ENCODE results near the gene PKNOX1.
A peak's percentile ranks its signal among the peaks of the same experiment; 100 is the strongest.

The PKNOX1 gene

DNA sequence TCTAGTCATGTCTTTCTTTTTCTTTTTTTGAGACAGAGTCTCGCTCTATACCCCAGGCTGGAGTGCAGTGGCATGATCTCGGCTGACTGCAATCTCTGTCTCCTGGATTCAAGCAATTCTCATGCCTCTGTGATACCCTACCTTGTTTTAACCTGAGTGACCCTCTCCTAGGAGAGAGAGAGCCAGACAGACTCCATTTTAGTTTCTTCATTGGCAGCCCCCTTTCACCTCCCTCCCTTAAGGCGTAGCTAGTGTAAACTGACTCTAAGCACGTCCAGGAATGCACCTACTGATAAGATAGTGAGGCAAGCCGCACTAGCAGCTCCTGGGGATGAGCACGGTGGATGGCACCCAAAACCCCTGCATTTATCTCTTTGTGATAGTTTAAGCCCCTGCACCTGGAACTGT, 5.2 kb upstream of the PKNOX1 start:
- Mint-ChIP-seq H3K27me3 (ENCODE audit: low read depth) (no peaks in the 10 kb centered on the region), H3K36me3 (ENCODE audit: low read depth) (no peaks in the 10 kb centered on the region), H3K4me1 (no peaks in the 10 kb centered on the region), H3K4me3 (no peak overlapping the region), H3K27ac (no peak overlapping the region), H3K9me3 (no peaks in the 10 kb centered on the region)
- TF ChIP-seq, protein P1, sequence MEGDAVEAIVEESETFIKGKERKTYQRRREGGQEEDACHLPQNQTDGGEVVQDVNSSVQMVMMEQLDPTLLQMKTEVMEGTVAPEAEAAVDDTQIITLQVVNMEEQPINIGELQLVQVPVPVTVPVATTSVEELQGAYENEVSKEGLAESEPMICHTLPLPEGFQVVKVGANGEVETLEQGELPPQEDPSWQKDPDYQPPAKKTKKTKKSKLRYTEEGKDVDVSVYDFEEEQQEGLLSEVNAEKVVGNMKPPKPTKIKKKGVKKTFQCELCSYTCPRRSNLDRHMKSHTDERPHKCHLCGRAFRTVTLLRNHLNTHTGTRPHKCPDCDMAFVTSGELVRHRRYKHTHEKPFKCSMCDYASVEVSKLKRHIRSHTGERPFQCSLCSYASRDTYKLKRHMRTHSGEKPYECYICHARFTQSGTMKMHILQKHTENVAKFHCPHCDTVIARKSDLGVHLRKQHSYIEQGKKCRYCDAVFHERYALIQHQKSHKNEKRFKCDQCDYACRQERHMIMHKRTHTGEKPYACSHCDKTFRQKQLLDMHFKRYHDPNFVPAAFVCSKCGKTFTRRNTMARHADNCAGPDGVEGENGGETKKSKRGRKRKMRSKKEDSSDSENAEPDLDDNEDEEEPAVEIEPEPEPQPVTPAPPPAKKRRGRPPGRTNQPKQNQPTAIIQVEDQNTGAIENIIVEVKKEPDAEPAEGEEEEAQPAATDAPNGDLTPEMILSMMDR (IDR thresholded peaks at IDR 0.05; ENCODE audit: unreplicated experiment in 3 of 3): no peak

DNA sequence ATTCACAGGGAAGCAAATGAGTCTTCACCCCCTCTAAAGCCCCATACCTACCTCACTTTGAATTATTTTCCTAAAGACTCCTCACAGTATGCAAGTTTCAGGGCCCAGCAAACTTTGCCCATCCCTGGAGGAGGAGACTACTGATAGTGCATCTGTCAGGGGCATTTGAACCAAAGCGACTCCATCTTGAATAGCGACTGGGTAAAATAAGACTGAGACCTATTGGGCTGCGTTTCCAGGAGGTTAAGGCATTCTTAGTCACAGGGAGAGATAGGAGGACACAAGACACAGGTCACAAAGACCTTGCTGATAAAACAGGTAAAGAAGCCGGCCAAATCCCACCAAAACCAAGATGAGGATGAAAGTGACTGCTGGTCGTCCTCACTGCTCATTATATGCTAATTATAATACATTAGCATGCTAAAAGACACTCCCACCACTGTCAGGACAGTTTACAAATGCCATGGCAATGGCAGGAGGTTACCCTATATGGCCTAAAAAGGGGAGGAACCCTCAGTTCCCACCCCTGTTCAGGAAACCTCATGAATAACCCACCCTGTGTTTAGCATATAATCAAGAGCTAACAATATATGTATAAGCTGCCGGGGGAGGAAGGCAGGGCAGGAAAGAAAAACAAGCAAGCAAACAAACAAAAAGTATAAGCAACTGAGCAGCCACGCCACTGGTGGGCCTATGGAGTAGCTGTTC, 3.3 kb upstream of the PKNOX1 start:
- peak overlapping the region in 2 of 3 experiments; percentile 56 to 57 for H3K27ac Mint-ChIP-seq
- peaks cover 3% of the 10 kb centered on the region for H3K36me3 Mint-ChIP-seq (ENCODE audit: low read depth)
- H3K4me3 Mint-ChIP-seq: peak overlapping the region in 1 of 3 experiments; percentile 40
- H3K4me1 Mint-ChIP-seq: no peaks in the 10 kb centered on the region
- TF ChIP-seq, protein P1 (IDR thresholded peaks at IDR 0.05; ENCODE audit: unreplicated experiment in 3 of 3): no peak
- H3K9me3 Mint-ChIP-seq: no peaks in the 10 kb centered on the region
- no peaks in the 10 kb centered on the region for H3K27me3 Mint-ChIP-seq (ENCODE audit: low read depth)

DNA sequence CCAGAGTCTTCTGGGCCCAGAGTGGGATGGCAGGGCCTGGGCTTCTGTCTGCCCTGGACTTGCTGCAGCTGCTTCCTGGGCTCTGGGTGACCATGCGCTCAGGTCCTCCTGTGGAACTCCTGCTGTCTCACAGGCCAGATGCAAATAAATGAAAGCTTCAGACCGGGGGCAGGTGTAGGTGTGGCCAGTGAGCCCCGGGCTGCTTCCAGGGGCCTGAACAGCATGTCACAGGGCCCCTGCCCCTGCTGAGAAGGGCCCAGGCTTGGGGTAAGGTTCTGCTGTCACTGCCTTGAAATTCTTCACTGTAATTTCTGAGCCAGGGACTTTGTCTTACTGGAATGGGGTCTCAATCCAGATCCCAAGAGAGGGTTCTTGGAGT, 2.5 kb upstream of the PKNOX1 start:
- peak overlapping the region in 2 of 3 experiments; percentile 29 to 56 for H3K27ac Mint-ChIP-seq
- TF ChIP-seq, protein P1 (IDR thresholded peaks at IDR 0.05; ENCODE audit: unreplicated experiment in 3 of 3): no peak
- H3K27me3 Mint-ChIP-seq (ENCODE audit: low read depth): no peaks in the 10 kb centered on the region
- peak overlapping the region; percentile 21 to 34 (median 27) for H3K4me3 Mint-ChIP-seq
- peaks cover 7% of the 10 kb centered on the region for H3K4me1 Mint-ChIP-seq
- peaks cover 10% of the 10 kb centered on the region for H3K36me3 Mint-ChIP-seq (ENCODE audit: low read depth)
- peaks cover 5% of the 10 kb centered on the region for H3K9me3 Mint-ChIP-seq

DNA sequence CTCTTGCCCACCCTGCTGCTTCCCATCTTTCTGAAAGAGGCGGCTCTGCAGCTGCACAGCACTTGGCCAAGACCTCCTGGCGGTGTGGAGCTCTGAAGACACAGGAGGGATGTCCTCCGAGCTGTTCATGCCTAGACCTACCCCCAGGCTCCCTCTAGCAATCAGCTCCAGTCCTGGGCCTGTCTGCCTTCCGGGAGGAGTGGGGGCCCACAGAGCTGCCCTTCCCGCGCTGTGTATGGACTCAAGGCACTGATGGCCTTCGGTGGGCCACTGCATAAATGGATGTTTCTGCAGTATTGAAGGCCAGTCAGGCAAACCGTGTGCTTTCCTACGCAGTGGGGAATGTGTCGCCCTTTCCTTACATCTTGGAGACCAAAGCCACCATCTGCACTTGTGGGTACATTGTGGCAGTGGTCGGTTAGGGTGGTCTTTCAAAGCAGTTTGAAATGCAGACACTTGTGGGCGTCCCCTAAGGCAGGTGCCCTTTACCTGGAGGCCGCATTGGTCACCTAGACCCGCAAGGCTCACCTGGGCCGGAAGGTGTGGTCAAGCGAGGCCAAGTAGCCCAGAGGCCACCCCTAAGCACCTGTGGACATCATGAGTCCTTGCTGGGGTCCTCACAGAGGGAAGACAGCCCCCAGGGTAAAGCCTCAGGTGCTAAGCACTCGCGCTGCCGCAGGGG, 912 bp upstream of the PKNOX1 start:
- TF ChIP-seq, protein P1 (IDR thresholded peaks at IDR 0.05; ENCODE audit: unreplicated experiment in 3 of 3): no peak
- Mint-ChIP-seq H3K27me3 (ENCODE audit: low read depth) (no peaks in the 10 kb centered on the region), H3K36me3 (ENCODE audit: low read depth) (peaks cover 23% of the 10 kb centered on the region)

DNA sequence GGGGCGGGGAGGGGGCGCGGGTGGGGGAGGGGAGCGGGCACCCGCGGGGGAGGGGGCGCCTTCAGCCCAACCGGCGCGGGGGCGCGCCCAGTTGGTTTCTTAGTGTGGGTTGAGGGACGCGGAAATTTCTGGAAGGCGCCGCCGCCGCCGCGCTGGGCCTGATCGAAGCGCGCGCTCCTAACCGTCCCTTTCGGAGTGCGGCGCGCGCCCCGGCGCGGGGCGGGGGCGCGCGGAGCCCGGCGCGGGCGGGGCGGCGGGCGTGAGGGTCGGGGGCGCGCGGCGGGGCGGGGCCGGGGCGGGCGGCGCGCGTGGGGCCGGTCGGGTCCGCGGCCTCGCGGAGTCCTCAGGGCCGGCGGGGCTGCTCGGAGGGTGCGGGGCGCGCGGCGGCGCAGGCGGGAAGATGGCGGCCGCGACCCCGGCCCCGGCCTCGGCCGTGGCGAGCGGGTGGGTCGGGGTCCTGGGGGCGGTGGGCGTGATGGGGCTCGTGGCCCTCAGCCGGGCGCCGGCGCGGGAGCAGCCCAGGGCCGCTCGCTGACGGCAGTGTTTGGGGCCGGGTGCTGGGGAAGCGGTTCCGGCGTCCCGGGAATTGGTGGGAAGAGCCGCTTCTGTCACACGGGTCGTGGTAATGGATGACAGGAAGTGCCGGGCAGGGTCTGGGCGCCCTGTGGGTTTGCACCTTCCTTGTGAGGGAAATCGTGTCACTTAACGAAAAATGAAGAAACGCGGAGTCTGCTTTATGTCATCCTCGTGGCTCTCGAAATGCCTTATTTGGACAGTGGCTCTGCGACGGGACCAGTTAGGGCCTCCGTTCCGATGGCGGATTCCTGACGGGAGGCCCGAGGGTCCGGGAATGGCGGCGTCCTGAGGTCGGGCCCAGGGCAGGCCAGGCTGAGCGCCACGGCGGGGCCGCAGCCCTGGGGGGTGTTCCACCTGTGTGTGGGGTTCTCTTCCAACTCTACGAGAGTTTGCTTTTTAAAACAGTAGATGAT, 764 bp downstream of the PKNOX1 start:
- H3K36me3 Mint-ChIP-seq (ENCODE audit: low read depth): peaks cover 35% of the 10 kb centered on the region
- peak overlapping the region; percentile 77 to 98 (median 97) for H3K27ac Mint-ChIP-seq
- TF ChIP-seq, protein P1 (IDR thresholded peaks at IDR 0.05; ENCODE audit: unreplicated experiment in 3 of 3): no peak
- peak overlapping the region; percentile 87 to 92 (median 92) for H3K4me3 Mint-ChIP-seq
- H3K9me3 Mint-ChIP-seq: peaks cover 18% of the 10 kb centered on the region
- peaks cover 7% of the 10 kb centered on the region for H3K4me1 Mint-ChIP-seq
- no peaks in the 10 kb centered on the region for H3K27me3 Mint-ChIP-seq (ENCODE audit: low read depth)

More for the DNA sequence above, 912 bp upstream of the PKNOX1 start:
- Mint-ChIP-seq H3K4me1 (peaks cover 7% of the 10 kb centered on the region), H3K4me3 (peak overlapping the region; percentile 78 to 86 (median 86)), H3K9me3 (peaks cover 13% of the 10 kb centered on the region), H3K27ac (peak overlapping the region; percentile 73 to 92 (median 92))
